Bronchial epithelial cell (primary cell): ENCODE measurements around the gene PRTFDC1. TPM values are rescaled to one million over a fixed set of nuclear protein-coding genes. Genes with fewer than 3 reads are reported as not detected.
"Not testable (repeated sequence)": the region's sequence is repeated elsewhere in the genome, so short reads cannot be mapped to it uniquely, and the experiment has no call there.

Source experiments
- DNase-seq: peaks from one replicate; pipeline ENCODE4 v3.0.0-alpha.2; 2010; ENCODE audit warnings: low read depth
- FAIRE-seq: peaks from 2 replicates; lab custom pipeline; 2011; peaks lifted over from hg19 to GRCh38; lab: Jason Lieb, UNC
- H3K27me3 ChIP-seq: 2 replicates; pipeline ENCODE4 v1.5.1; 2011; ENCODE audit warnings: low read length; ENCODE audit not compliant: control insufficient read depth, insufficient read depth
- H3K36me3 ChIP-seq: 2 replicates; pipeline ENCODE4 v1.5.1; 2011; ENCODE audit warnings: low read length; ENCODE audit not compliant: control insufficient read depth, insufficient read depth
- H3K4me3 ChIP-seq: 2 replicates; pipeline ENCODE4 v1.5.1; 2011; ENCODE audit warnings: mild to moderate bottlenecking, low read depth, low read length, control low read depth
- total RNA-seq: library from RNA; depleted of rRNA; stranded (reverse); fragments of >200 nt; gene quantifications from 2 replicates; pipeline ENCODE4 v1.2.1, GENCODE V29; 2014
- TF ChIP-seq, protein P1 (sequence below): IDR thresholded peaks from 2 replicates; pipeline ENCODE4 v1.5.1; 2011; ENCODE audit warnings: mild to moderate bottlenecking, moderate library complexity, low read length, control low read depth, inconsistent platforms; ENCODE audit not compliant: insufficient read depth, severe bottlenecking

Gene PRTFDC1
- total RNA-seq, 1 donor from 2014 or later, result 5.5 TPM

DNA sequence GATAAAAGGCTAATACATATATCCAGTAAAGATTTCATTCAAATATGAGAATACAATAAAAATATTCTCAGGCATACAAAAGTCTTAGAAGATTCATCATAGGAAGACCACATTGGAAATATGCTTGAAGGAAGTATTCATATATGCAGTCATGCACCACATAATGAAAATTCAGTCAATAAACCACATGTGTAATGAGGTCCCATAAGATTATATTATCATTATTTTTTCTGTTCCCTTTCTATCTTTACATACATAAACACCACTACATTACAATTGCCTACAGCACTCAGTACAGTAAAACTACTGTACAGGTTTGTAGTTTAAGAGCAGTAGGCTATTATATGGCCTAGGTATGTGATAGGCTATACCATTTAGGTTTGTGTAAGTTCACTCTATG is 111.6 kb downstream of the PRTFDC1 start:
- no peak for DNase-seq
- no peaks in the 10 kb centered on the region for H3K27me3 ChIP-seq
- FAIRE-seq, result no peak
- no peaks in the 10 kb centered on the region for H3K36me3 ChIP-seq
- no peak overlapping the region for H3K4me3 ChIP-seq
- TF ChIP-seq, protein P1, sequence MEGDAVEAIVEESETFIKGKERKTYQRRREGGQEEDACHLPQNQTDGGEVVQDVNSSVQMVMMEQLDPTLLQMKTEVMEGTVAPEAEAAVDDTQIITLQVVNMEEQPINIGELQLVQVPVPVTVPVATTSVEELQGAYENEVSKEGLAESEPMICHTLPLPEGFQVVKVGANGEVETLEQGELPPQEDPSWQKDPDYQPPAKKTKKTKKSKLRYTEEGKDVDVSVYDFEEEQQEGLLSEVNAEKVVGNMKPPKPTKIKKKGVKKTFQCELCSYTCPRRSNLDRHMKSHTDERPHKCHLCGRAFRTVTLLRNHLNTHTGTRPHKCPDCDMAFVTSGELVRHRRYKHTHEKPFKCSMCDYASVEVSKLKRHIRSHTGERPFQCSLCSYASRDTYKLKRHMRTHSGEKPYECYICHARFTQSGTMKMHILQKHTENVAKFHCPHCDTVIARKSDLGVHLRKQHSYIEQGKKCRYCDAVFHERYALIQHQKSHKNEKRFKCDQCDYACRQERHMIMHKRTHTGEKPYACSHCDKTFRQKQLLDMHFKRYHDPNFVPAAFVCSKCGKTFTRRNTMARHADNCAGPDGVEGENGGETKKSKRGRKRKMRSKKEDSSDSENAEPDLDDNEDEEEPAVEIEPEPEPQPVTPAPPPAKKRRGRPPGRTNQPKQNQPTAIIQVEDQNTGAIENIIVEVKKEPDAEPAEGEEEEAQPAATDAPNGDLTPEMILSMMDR, result no peak

DNA sequence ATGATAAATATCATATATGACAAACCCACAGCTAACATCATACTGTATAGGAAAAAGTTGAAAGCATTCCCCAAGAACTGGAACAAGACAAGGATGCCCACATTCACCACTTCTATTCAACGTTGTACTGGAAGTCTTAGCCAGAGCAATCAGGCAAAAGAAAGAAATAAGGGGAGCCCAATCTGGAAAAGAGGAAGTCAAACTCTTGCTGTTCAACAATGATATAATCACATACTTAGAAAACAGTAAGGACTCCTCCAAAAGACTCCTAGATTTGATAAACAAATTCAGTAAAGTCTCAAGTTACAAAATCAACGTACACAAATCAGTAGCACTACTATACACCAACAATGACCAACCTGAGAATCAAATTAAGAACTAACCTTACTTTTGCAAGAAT is 114.6 kb downstream of the PRTFDC1 start:
- not testable (repeated sequence) for DNase-seq, H3K36me3 ChIP-seq, FAIRE-seq, H3K4me3 ChIP-seq, H3K27me3 ChIP-seq

DNA sequence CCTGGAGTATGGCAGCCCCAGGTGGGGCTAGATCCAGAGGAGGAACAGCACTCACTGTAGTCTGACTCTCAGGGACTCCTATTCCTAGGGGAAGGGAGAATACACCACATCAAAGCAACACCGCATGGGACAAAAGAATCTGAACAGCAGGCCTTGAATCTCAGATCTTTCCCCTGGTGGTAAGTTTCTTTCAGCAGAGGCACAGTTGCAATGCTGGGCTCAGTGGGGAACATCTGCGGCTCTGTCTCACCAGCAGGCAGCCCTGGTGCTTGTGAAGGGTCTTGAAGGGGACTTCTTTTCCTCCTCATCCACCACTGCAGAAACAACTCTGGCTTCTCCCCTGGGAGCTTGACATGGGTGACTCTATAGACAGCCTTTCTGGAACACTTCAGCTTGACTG is 117.5 kb downstream of the PRTFDC1 start:
- no peak overlapping the region for H3K4me3 ChIP-seq
- TF ChIP-seq, protein P1, result no peak
- FAIRE-seq, result no peak
- no peak for DNase-seq
- no peaks in the 10 kb centered on the region for H3K36me3 ChIP-seq
- no peaks in the 10 kb centered on the region for H3K27me3 ChIP-seq

DNA sequence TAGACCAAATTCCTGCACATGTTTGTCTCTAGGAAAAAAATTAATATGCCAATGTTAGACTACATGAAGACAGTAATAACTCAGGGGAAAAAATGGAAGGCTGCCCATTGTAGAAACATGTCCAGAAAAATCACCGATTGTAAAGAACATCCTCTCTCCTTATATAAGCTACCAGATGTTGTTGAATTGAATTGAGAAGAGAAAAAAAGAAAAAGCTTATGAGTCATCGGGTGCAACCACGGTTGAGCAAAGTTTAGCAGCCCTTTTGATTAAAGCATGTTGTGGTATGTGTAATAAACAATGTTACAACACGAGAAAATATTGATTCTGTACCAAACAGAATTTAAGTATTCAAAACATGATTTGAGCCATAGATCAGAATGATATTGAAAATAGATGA is 126.4 kb downstream of the PRTFDC1 start:
- DNase-seq (peak; percentile 86), FAIRE-seq (no peak)
- no peaks in the 10 kb centered on the region for H3K36me3 ChIP-seq
- H3K4me3 ChIP-seq, result no peak overlapping the region
- TF ChIP-seq, protein P1, result no peak
- no peaks in the 10 kb centered on the region for H3K27me3 ChIP-seq

DNA sequence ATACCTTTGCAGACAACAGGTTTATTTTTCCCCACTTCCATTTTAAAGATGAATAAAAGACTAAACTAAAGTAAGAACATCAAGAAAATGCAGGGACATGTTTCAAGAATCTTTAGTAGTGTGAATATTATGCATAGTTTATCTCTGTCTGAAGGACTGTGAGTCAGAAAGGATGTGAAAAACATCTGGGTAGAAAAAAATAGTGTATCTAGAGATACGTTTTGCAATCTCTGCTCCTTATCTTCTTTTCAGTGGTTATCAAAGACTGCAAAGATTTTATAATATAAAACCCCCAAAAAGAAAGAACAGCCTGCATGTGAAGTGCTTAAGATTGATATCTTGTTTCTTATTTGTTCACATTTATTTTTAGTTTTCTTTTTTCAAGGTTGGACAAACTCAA is 126.9 kb downstream of the PRTFDC1 start:
- FAIRE-seq, result no peak
- no peak overlapping the region for H3K4me3 ChIP-seq
- TF ChIP-seq, protein P1, result no peak
- peak; percentile 68 for DNase-seq
- no peaks in the 10 kb centered on the region for H3K27me3 ChIP-seq
- no peaks in the 10 kb centered on the region for H3K36me3 ChIP-seq

DNA sequence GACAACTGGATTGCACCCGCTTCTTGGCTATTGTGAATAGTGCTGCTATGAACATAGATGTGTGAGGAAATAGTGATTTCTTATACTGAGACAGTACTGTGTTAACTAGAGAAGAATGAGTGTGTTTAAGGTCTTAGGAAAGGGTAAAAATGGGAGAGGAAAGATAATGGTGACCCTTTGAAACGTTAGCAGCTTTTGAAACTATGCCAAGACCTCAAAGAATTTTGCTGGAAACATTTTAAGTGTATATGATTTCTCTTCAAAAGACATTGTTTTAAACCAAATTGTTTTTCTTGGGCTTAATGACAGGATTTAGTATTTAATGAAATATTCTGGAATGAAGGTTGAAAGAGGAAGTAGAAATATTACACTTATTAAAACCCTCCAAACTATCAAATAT is 127.9 kb downstream of the PRTFDC1 start:
- Histone ChIP-seq H3K4me3 (no peak overlapping the region), H3K36me3 (no peaks in the 10 kb centered on the region), H3K27me3 (no peaks in the 10 kb centered on the region)
- TF ChIP-seq, protein P1, result no peak
- DNase-seq (no peak), FAIRE-seq (no peak)
